Chondrocyte (in vitro differentiated cells): ENCODE data around the gene CANT1. TPM values are rescaled to one million over a fixed set of nuclear protein-coding genes. Genes with fewer than 3 reads are reported as not detected.

Source experiments
- DNase-seq: peaks from one replicate; pipeline ENCODE4 v3.0.0; 2021; ENCODE audit warnings: mixed read lengths, low spot score
- H3K27ac Mint-ChIP-seq: one replicate; pipeline ENCODE4 v1.8.0; 2021; ENCODE audit warnings: mild to moderate bottlenecking, moderate library complexity, mixed read lengths; ENCODE audit not compliant: unreplicated experiment
- H3K27me3 Mint-ChIP-seq: 2 replicates; pipeline ENCODE4 v1.8.0; 2021; ENCODE audit warnings: low read depth, mixed read lengths
- H3K36me3 Mint-ChIP-seq: 2 replicates; pipeline ENCODE4 v1.8.0; 2021; ENCODE audit warnings: low read depth, mixed read lengths
- H3K4me1 Mint-ChIP-seq: 2 replicates; pipeline ENCODE4 v1.8.0; 2021; ENCODE audit warnings: low read depth, mild to moderate bottlenecking, mixed read lengths
- H3K4me3 Mint-ChIP-seq: one replicate; pipeline ENCODE4 v1.8.0; 2021; ENCODE audit warnings: mild to moderate bottlenecking, moderate library complexity, mixed read lengths; ENCODE audit not compliant: unreplicated experiment
- H3K9me3 Mint-ChIP-seq: 2 replicates; pipeline ENCODE4 v1.8.0; 2021; ENCODE audit warnings: low read depth, mixed read lengths
- total RNA-seq: library from RNA; stranded (reverse); gene quantifications from 3 replicates; pipeline ENCODE4 v1.2.1, GENCODE V29; 2021
- TF ChIP-seq, protein P1 (sequence below): fragments of 200-600 bp; sonication (generic); IDR thresholded peaks from 2 replicates; pipeline ENCODE4 v1.5.0; 2021; ENCODE audit warnings: antibody characterized with exemption, mild to moderate bottlenecking, moderate library complexity

CANT1 gene
- total RNA-seq, 1 donor from 2014 or later: 50.5 TPM

DNA sequence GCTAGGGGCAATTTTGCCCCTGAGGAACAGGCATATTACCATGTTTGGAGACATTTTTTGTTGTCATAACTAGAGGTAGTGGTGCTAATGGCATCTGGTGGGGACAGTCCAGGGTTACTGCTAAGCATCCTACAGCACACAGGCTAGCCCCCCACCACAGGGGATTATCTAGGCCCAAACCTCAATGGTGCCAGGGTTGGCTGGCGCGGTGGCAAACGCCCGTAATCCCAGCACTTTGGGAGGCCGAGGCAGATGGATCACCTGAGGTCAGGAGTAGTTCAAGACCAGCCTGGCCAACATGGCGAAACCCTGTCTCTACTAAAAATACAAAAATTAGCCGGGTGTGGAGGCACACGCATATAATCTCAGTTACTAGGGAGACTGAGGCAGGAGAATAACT, 29.6 kb upstream of the CANT1 start:
- peak; percentile 30 for DNase-seq
- TF ChIP-seq, protein P1, sequence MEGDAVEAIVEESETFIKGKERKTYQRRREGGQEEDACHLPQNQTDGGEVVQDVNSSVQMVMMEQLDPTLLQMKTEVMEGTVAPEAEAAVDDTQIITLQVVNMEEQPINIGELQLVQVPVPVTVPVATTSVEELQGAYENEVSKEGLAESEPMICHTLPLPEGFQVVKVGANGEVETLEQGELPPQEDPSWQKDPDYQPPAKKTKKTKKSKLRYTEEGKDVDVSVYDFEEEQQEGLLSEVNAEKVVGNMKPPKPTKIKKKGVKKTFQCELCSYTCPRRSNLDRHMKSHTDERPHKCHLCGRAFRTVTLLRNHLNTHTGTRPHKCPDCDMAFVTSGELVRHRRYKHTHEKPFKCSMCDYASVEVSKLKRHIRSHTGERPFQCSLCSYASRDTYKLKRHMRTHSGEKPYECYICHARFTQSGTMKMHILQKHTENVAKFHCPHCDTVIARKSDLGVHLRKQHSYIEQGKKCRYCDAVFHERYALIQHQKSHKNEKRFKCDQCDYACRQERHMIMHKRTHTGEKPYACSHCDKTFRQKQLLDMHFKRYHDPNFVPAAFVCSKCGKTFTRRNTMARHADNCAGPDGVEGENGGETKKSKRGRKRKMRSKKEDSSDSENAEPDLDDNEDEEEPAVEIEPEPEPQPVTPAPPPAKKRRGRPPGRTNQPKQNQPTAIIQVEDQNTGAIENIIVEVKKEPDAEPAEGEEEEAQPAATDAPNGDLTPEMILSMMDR: no peak
- H3K9me3 Mint-ChIP-seq: no peaks in the 10 kb centered on the region
- no peak overlapping the region for H3K27ac Mint-ChIP-seq
- H3K36me3 Mint-ChIP-seq: peaks cover 6% of the 10 kb centered on the region
- peaks cover 27% of the 10 kb centered on the region for H3K4me1 Mint-ChIP-seq
- H3K27me3 Mint-ChIP-seq: no peaks in the 10 kb centered on the region
- H3K4me3 Mint-ChIP-seq: no peak overlapping the region

DNA sequence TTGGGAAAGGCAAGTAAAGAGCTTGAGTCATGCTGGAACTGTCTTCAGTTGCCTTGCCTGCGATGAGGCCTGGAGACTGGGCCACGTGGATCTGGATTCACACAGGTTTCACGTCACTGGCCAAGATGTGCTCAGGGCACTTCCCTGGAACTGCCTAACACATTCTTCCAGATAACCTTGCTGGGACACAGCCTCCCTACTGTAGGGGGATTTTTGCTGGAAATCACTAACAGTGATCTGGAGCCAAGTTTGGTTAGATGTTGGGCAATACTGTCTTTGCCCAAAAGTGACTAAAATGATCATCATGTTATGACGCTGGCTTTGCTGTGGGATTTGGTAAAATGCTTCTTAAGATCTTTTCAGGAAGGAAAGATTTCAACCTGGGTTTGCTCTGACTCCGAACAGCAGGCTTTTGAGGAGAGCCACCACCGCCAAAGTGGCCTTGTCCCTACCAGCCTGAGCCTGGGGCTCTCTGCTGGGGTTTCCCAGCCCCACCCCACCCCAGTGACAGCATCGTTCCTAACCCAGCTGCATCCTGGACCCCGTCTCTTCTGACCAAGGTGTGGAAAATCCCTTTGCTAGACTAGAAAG, 29.1 kb upstream of the CANT1 start:
- no peak overlapping the region for H3K4me3 Mint-ChIP-seq
- DNase-seq: peak; percentile 27
- no peaks in the 10 kb centered on the region for H3K27me3 Mint-ChIP-seq
- H3K4me1 Mint-ChIP-seq: peaks cover 32% of the 10 kb centered on the region
- TF ChIP-seq, protein P1: no peak
- no peaks in the 10 kb centered on the region for H3K9me3 Mint-ChIP-seq
- peaks cover 6% of the 10 kb centered on the region for H3K36me3 Mint-ChIP-seq
- H3K27ac Mint-ChIP-seq: no peak overlapping the region

DNA sequence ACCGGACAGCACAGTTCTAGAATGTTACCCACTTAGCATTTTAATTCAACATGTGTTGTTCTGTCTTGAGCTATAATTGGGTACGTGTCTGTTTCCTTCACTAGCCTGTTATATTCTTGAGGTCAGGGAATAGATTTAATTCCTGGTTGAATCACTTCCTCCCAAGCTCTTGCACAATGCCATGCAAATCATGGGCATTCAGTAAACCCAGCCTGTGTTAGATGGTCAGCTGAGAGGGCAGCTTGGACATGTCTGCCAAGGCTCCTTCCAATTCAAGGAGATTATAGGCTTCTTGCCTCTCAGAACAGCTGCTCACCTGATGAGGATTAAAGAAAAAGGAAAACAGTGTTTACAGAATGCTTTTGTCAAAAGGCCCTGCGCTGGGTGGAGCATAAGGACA, 27.0 kb upstream of the CANT1 start:
- Mint-ChIP-seq H3K27me3 (peaks cover 7% of the 10 kb centered on the region), H3K4me3 (no peak overlapping the region), H3K4me1 (peaks cover 49% of the 10 kb centered on the region), H3K36me3 (peaks cover 8% of the 10 kb centered on the region), H3K9me3 (no peaks in the 10 kb centered on the region), H3K27ac (peak overlapping the region; percentile 37)
- TF ChIP-seq, protein P1: no peak
- DNase-seq: no peak

DNA sequence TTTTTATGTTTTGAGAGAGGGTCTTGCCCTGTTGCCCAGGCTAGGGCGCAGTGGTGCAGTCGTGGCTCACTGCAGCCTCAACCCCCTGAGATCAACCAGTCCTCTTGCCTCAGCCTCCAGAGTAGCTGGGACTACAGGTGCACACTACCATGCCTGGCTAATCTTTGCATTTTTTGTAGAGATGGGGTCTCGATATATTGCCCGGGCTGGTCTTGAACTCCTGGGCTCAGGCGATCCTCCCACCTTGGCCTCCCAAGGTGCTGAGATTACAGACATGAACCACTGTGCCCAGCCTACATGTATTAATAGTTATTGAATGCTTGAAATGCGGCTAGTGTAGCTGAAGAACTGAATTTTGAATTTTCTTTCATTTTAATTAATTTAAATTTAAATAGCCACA, 26.6 kb upstream of the CANT1 start:
- Mint-ChIP-seq H3K36me3 (peaks cover 8% of the 10 kb centered on the region), H3K27ac (no peak overlapping the region), H3K4me3 (no peak overlapping the region), H3K4me1 (peaks cover 49% of the 10 kb centered on the region), H3K27me3 (peaks cover 7% of the 10 kb centered on the region), H3K9me3 (no peaks in the 10 kb centered on the region)
- DNase-seq: no peak
- TF ChIP-seq, protein P1: no peak

DNA sequence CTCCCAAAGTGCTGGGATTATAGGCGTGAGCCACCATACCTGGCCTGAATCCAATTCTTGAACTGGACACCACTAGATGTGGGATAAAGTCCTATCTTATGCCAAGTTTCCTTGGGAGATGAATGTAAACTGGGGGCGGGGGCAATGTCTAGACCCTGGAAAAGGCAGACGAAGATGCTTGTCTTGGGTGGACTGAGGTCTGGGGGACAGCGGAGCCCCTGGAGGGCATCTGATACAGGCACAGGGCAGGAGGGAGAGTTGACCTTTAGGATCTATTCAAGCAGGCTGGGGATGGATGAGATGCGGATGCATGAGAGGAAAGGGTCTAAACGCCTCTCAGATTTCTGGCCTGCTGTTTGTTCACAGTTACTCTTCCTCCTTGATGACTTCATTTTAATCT, 26.1 kb upstream of the CANT1 start:
- peaks cover 7% of the 10 kb centered on the region for H3K27me3 Mint-ChIP-seq
- TF ChIP-seq, protein P1: no peak
- no peaks in the 10 kb centered on the region for H3K9me3 Mint-ChIP-seq
- H3K4me3 Mint-ChIP-seq: no peak overlapping the region
- DNase-seq: no peak
- peaks cover 8% of the 10 kb centered on the region for H3K36me3 Mint-ChIP-seq
- peak overlapping the region; percentile 36 for H3K27ac Mint-ChIP-seq
- peaks cover 49% of the 10 kb centered on the region for H3K4me1 Mint-ChIP-seq
